Mesothelial cell of epicardium (in vitro differentiated cells): ENCODE measurements around the gene TANC1. TPM values are rescaled to one million over a fixed set of nuclear protein-coding genes. Genes with fewer than 3 reads are reported as not detected.

ENCODE experiments used
- DNase-seq, 2 experiments: peaks; one replicate each; pipeline ENCODE4 v3.0.0; 2021; ENCODE audit warnings: low spot score in 2 of 2; ENCODE audit not compliant: unreplicated experiment in 2 of 2
- H3K27ac Mint-ChIP-seq: 2 replicates; pipeline ENCODE4 v1.8.0; 2021; ENCODE audit warnings: mixed read lengths
- H3K27me3 Mint-ChIP-seq: 2 replicates; pipeline ENCODE4 v1.8.0; 2021; ENCODE audit warnings: low read depth, mixed read lengths
- H3K36me3 Mint-ChIP-seq: 2 replicates; pipeline ENCODE4 v1.8.0; 2021; ENCODE audit warnings: mixed read lengths
- H3K4me1 Mint-ChIP-seq: 2 replicates; pipeline ENCODE4 v1.8.0; 2021; ENCODE audit warnings: mixed read lengths
- H3K4me3 Mint-ChIP-seq: 2 replicates; pipeline ENCODE4 v1.8.0; 2021; ENCODE audit warnings: mild to moderate bottlenecking, moderate library complexity, mixed read lengths
- H3K9me3 Mint-ChIP-seq: 2 replicates; pipeline ENCODE4 v1.8.0; 2021; ENCODE audit warnings: mixed read lengths
- CTCF ChIP-seq: fragments of 200-600 bp; sonication (generic); IDR thresholded peaks from one replicate; pipeline ENCODE4 v1.5.0; 2021; ENCODE audit warnings: antibody characterized with exemption; ENCODE audit not compliant: unreplicated experiment
- total RNA-seq: library from RNA; stranded (reverse); gene quantifications from 3 replicates; pipeline ENCODE4 v1.2.1, GENCODE V29; 2021

TANC1 gene
- total RNA-seq, 1 donor from 2014 or later, result 138 TPM

- no peak for DNase-seq
- Mint-ChIP-seq H3K36me3 (peaks cover 1% of the 10 kb centered on the region), H3K4me1 (peaks cover 42% of the 10 kb centered on the region), H3K4me3 (no peak overlapping the region), H3K9me3 (no peaks in the 10 kb centered on the region), H3K27ac (peak overlapping the region; percentile 87), H3K27me3 (no peaks in the 10 kb centered on the region)
- no peak for TF ChIP-seq CTCF
Observed at GRCh38 chr2:159075727-159076126, 107.3 kb downstream of the TANC1 start.

DNA sequence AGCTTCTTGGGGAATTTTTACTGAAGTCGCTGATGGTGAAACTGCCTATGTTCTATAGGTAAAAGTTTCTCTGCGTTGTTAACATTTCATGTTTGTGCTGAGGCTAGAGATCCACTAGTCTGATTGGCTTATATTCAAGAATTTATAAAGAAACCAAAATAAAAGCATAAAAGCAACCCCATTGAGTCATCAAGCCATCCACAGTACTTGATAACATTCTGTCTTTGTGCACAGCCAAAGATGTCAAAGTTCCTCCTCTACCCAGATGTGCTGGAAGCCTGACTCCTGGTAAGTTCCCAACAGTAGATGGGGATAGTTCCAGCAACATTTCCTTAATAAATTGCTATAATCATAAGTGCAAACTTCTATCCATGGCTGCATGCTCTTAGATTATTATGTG, 107.8 kb downstream of the TANC1 start:
- no peak for TF ChIP-seq CTCF
- peak overlapping the region; percentile 87 for H3K27ac Mint-ChIP-seq
- no peak overlapping the region for H3K4me3 Mint-ChIP-seq
- peaks cover 1% of the 10 kb centered on the region for H3K36me3 Mint-ChIP-seq
- no peak for DNase-seq
- H3K4me1 Mint-ChIP-seq, result peaks cover 43% of the 10 kb centered on the region
- no peaks in the 10 kb centered on the region for H3K27me3 Mint-ChIP-seq
- no peaks in the 10 kb centered on the region for H3K9me3 Mint-ChIP-seq

- H3K4me1 Mint-ChIP-seq, result peaks cover 35% of the 10 kb centered on the region
- no peak overlapping the region for H3K4me3 Mint-ChIP-seq
- TF ChIP-seq CTCF, result no peak
- H3K9me3 Mint-ChIP-seq, result no peaks in the 10 kb centered on the region
- no peak overlapping the region for H3K27ac Mint-ChIP-seq
- no peaks in the 10 kb centered on the region for H3K27me3 Mint-ChIP-seq
- DNase-seq, result no peak
- H3K36me3 Mint-ChIP-seq, result peaks cover 2% of the 10 kb centered on the region
Observed at GRCh38 chr2:159077869-159078268, 109.4 kb downstream of the TANC1 start.

GRCh38 chr2:159078443-159078842, 110.0 kb downstream of the TANC1 start:
- H3K27ac Mint-ChIP-seq, result peak overlapping the region; percentile 80
- H3K4me1 Mint-ChIP-seq, result peaks cover 34% of the 10 kb centered on the region
- H3K9me3 Mint-ChIP-seq, result no peaks in the 10 kb centered on the region
- DNase-seq, result no peak
- TF ChIP-seq CTCF, result no peak
- H3K27me3 Mint-ChIP-seq, result no peaks in the 10 kb centered on the region
- peaks cover 2% of the 10 kb centered on the region for H3K36me3 Mint-ChIP-seq
- no peak overlapping the region for H3K4me3 Mint-ChIP-seq

DNA sequence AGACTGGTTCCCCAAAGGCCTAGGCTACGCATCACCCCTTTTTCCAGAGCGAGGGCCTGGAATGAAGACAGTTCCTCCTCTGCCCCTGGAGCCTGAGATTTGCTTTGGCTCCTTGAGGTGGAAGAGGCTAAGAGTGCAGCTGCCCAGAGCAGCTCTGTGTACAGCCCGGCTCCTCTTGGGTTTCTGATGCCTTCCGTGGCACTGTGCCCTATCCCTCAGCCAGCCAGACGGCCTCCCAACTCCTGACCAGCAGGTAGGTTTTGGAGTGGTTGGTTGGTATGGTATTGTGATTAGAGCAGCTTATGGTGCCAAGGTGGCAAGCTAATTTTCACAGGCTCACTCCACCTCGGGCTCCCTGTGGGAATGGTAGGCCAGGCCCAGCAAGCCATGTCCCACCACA, 112.2 kb downstream of the TANC1 start:
- DNase-seq, result no peak
- peaks cover 2% of the 10 kb centered on the region for H3K36me3 Mint-ChIP-seq
- no peaks in the 10 kb centered on the region for H3K9me3 Mint-ChIP-seq
- no peak overlapping the region for H3K4me3 Mint-ChIP-seq
- H3K4me1 Mint-ChIP-seq, result peaks cover 48% of the 10 kb centered on the region
- no peaks in the 10 kb centered on the region for H3K27me3 Mint-ChIP-seq
- peak overlapping the region; percentile 83 for H3K27ac Mint-ChIP-seq
- no peak for TF ChIP-seq CTCF

DNA sequence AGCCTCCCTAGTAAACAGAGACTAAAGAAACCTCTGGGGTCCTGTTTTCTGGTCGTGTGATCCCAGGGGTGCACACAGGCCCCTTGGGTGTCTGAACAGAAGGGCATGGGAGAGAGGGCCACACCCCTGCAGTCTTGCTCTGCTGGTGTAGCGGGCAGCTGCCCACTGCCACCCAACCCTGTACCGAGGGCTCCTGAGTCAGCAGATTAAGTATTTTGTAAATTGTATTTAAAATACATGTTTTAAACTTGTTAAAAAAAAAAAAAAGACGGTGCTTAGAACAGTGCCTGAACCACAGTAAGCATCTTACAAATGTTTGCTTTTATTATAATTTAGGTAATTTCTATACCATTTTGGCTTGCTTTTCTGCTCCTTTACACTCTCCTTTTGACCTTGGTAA, 113.7 kb downstream of the TANC1 start:
- Mint-ChIP-seq H3K4me1 (peaks cover 51% of the 10 kb centered on the region), H3K27me3 (no peaks in the 10 kb centered on the region), H3K27ac (peak overlapping the region; percentile 86), H3K4me3 (no peak overlapping the region), H3K9me3 (no peaks in the 10 kb centered on the region), H3K36me3 (peaks cover 3% of the 10 kb centered on the region)
- no peak for TF ChIP-seq CTCF
- no peak for DNase-seq
